A673 (cell line): ENCODE data around the gene CCDC137. TPM values are rescaled to one million over a fixed set of nuclear protein-coding genes. Genes with fewer than 3 reads are reported as not detected.
"Not testable (repeated sequence)": the region's sequence is repeated elsewhere in the genome, so short reads cannot be mapped to it uniquely, and the experiment has no call there.

ENCODE experiments used
- BruUV-seq: library from RNA; stranded (reverse); fragments of 400-500 nt; replicated peaks from 2 replicates; lab custom pipeline; 2021; lab: Mats Ljungman, UMichigan
- CTCF ChIA-PET: fragments of 300-600 bp; sonication (Branson Sonifier 250); formaldehyde crosslinking; loops from one replicate; lab custom pipeline; 2022; ENCODE audit warnings: antibody characterized with exemption; lab: Charles Lee
- POLR2A ChIA-PET: fragments of 300-600 bp; sonication (Branson Sonifier 250); formaldehyde crosslinking; loops from one replicate; lab custom pipeline; 2022; ENCODE audit warnings: antibody characterized with exemption; ENCODE audit not compliant: low non-redundant PET; lab: Charles Lee
- DNase-seq: peaks from one replicate; pipeline ENCODE4 v3.0.0-alpha.2; 2015; ENCODE audit warnings: low spot score
- H3K27ac ChIP-seq: fragments of 200-600 bp; sonication (generic); 2 replicates; pipeline ENCODE4 v1.5.1; 2016; ENCODE audit warnings: mixed run types, low read depth, mild to moderate bottlenecking, mixed read lengths, antibody characterized with exemption, low read length; ENCODE audit not compliant: poor library complexity, severe bottlenecking
- H3K27me3 ChIP-seq: fragments of 200-600 bp; sonication (generic); replicated peaks from 2 replicates; pipeline ENCODE4 v1.6.1; 2017; ENCODE audit warnings: mixed run types, low read depth, mild to moderate bottlenecking, mixed read lengths, antibody characterized with exemption, low read length; ENCODE audit not compliant: insufficient read depth, poor library complexity
- H3K36me3 ChIP-seq: fragments of 200-600 bp; sonication (generic); 2 replicates; pipeline ENCODE4 v1.6.1; 2016; ENCODE audit warnings: mixed run types, mild to moderate bottlenecking, mixed read lengths, antibody characterized with exemption, low read length; ENCODE audit not compliant: insufficient read depth, poor library complexity, severe bottlenecking
- H3K4me1 ChIP-seq: fragments of 200-600 bp; sonication (generic); 2 replicates; pipeline ENCODE4 v1.6.1; 2017; ENCODE audit warnings: mixed run types, mild to moderate bottlenecking, mixed read lengths, antibody characterized with exemption, low read length; ENCODE audit not compliant: insufficient read depth, poor library complexity, severe bottlenecking
- H3K4me3 ChIP-seq: fragments of 200-600 bp; sonication (generic); 2 replicates; pipeline ENCODE4 v1.5.1; 2016; ENCODE audit warnings: low read depth, mixed run types, mild to moderate bottlenecking, mixed read lengths, low read length; ENCODE audit not compliant: poor library complexity, severe bottlenecking
- H3K9me3 ChIP-seq: fragments of 200-600 bp; sonication (generic); 2 replicates; pipeline ENCODE4 v1.6.1; 2016; ENCODE audit warnings: mixed run types, low read depth, mild to moderate bottlenecking, mixed read lengths, antibody characterized with exemption, low read length; ENCODE audit not compliant: poor library complexity, severe bottlenecking
- CTCF ChIP-seq: fragments of 300-800, 200-600 bp; sonication (generic); conservative IDR thresholded peaks from 2 replicates; pipeline ENCODE4 v1.5.1; 2017; ENCODE audit warnings: low read depth, mild to moderate bottlenecking, antibody characterized with exemption, low read length, moderate library complexity, mixed read lengths
- EZH2 ChIP-seq: fragments of 200-600 bp; sonication (generic); IDR thresholded peaks from 2 replicates; pipeline ENCODE4 v1.6.1; 2017; ENCODE audit warnings: borderline replicate concordance, low read depth, mild to moderate bottlenecking, mixed read lengths, antibody characterized with exemption, low read length; ENCODE audit not compliant: poor library complexity, severe bottlenecking
- intact Hi-C: fragments of 100-400 bp; cut with micrococcal nuclease; formaldehyde crosslinking; loops from one replicate; pipeline ENCODE4 v1.10.0; 2022; ENCODE audit not compliant: unreplicated experiment
- total RNA-seq: library from RNA; stranded (reverse); gene quantifications from 2 replicates; pipeline ENCODE4 v1.2.3, GENCODE V29; 2021

The CCDC137 gene
- total RNA-seq, 1 experiment from 2014 or later = 56.3 TPM

- no peak overlapping the region for H3K4me3 ChIP-seq
These were observed 7.2 kb downstream of the CCDC137 start for GRCh38 chr17:81673561-81674258.

GRCh38 chr17:81675515-81676221, 9.1 kb downstream of the CCDC137 start:
- CTCF ChIA-PET = interaction anchor here (0.6 to 0.9 kb wide), 2 partner anchors 8 to 51 kb away, joined by 3 to 4 read pairs; no protein-coding TSS in a partner anchor
- H3K27me3 ChIP-seq, H3K27ac ChIP-seq, BruUV-seq, H3K4me1 ChIP-seq, H3K9me3 ChIP-seq, H3K4me3 ChIP-seq, intact Hi-C loops: not testable (repeated sequence)
- POLR2A ChIA-PET = interaction anchor here (0.7 kb wide), 1 partner anchor 33 kb away, joined by 3 read pairs; no protein-coding TSS in a partner anchor
- H3K36me3 ChIP-seq = peaks cover 44% of the 10 kb centered on the region
- peak; percentile 37 for DNase-seq
- peak; percentile 50 for TF ChIP-seq CTCF

More at GRCh38 chr17:81673561-81674258, 7.2 kb downstream of the CCDC137 start:
- TF ChIP-seq CTCF (no peak), EZH2 (no peak)
- no peak for DNase-seq
- ChIA-PET CTCF (no interaction called here), POLR2A (no interaction called here)
- peaks cover 61% of the 10 kb centered on the region for H3K36me3 ChIP-seq
- no peaks in the 10 kb centered on the region for H3K9me3 ChIP-seq
- H3K4me1 ChIP-seq = no peaks in the 10 kb centered on the region
- H3K27me3 ChIP-seq = no peaks in the 10 kb centered on the region
- H3K27ac ChIP-seq = no peak overlapping the region
- BruUV-seq = no TSS peak
- intact Hi-C loops = no loop called here

- no peaks in the 10 kb centered on the region for H3K9me3 ChIP-seq
- DNase-seq = no peak
- intact Hi-C loops = no loop called here
- BruUV-seq = no TSS peak
- TF ChIP-seq EZH2 (no peak), CTCF (no peak)
- H3K36me3 ChIP-seq = peaks cover 31% of the 10 kb centered on the region
- no peak overlapping the region for H3K27ac ChIP-seq
- no peak overlapping the region for H3K4me3 ChIP-seq
- ChIA-PET POLR2A (no interaction called here), CTCF (no interaction called here)
- H3K4me1 ChIP-seq = peaks cover 7% of the 10 kb centered on the region
- H3K27me3 ChIP-seq = no peaks in the 10 kb centered on the region
These were observed 10.4 kb downstream of the CCDC137 start for GRCh38 chr17:81676906-81677305.
